C4-2B (cell line): ENCODE results near the gene PDCD11.

ENCODE experiments used
- ZFX ChIP-seq: fragments of 450-650 bp; IDR thresholded peaks from 2 replicates; pipeline ENCODE4 v1.6.1; 2017
- TF ChIP-seq, protein P1 (sequence below): fragments of 450-650 bp; conservative IDR thresholded peaks from 2 replicates; pipeline ENCODE4 v1.5.1; 2017; ENCODE audit warnings: mild to moderate bottlenecking

DNA sequence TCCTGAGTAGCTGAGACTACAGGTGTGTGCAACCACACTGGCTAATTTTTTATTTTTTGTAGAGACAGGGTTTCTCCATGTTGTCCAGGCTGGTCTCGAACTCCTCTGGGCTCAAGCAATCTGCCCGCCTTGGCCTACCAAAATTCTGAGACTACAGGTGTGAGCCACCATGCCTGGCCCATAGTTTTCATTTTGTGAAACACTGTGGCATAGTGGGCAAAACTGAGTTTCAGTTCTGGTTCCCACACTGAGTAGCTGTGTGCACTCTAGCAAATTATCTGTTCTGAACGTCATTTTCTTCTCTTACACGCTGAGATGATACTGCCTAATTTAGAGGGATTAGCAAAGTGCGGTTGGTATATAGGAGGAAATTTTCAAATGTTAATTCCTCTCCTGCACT is 13.7 kb upstream of the PDCD11 start:
- TF ChIP-seq, protein P1, sequence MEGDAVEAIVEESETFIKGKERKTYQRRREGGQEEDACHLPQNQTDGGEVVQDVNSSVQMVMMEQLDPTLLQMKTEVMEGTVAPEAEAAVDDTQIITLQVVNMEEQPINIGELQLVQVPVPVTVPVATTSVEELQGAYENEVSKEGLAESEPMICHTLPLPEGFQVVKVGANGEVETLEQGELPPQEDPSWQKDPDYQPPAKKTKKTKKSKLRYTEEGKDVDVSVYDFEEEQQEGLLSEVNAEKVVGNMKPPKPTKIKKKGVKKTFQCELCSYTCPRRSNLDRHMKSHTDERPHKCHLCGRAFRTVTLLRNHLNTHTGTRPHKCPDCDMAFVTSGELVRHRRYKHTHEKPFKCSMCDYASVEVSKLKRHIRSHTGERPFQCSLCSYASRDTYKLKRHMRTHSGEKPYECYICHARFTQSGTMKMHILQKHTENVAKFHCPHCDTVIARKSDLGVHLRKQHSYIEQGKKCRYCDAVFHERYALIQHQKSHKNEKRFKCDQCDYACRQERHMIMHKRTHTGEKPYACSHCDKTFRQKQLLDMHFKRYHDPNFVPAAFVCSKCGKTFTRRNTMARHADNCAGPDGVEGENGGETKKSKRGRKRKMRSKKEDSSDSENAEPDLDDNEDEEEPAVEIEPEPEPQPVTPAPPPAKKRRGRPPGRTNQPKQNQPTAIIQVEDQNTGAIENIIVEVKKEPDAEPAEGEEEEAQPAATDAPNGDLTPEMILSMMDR, result no peak
- no peak for TF ChIP-seq ZFX
